Activated CD8-positive, alpha-beta memory T cell treated with anti-CD3 and anti-CD28 coated beads, Interleukin-2, amount 50 U/mL, for 4 hours (primary cell): Measurements from ENCODE around the gene FXR2.

Experiments
- DNase-seq: peaks from one replicate; pipeline ENCODE4 v3.0.0-alpha.2; 2020

The FXR2 gene

DNA sequence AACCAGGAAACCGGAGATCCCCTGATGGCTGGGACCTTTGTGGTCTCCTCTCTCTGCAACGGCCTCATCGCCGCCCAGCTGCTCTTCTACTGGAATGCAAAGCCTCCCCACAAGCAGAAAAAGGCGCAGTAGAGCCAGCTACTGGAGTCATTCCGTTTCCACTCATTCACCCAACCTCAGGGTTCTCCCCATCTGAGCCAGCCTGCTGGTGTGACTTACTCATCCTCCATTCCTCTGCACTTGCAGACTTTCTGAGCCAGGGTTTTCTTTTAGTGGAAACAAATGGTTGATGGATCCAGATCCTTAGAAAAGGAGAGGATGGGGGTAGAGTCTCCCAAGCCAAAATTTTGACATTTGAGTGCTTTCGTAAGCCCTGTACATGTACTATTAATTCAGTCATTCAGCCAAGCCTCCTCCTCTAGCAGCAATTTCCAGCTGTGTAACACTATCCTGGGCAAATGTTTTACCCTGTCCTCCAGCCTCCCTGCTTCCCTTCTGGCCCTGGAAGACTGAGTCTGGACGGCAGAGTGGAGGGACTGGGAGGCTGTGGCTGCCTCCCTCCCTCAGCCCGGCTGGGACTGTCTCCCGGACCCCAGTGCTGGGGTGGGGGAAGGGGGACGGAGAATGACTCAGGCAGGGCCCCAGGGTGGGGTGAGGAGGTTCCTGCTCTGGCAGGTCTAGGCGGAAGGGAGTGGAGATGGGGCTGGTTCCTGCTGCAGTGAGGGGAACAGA, 27.1 kb downstream of the FXR2 start:
- DNase-seq: no peak

DNA sequence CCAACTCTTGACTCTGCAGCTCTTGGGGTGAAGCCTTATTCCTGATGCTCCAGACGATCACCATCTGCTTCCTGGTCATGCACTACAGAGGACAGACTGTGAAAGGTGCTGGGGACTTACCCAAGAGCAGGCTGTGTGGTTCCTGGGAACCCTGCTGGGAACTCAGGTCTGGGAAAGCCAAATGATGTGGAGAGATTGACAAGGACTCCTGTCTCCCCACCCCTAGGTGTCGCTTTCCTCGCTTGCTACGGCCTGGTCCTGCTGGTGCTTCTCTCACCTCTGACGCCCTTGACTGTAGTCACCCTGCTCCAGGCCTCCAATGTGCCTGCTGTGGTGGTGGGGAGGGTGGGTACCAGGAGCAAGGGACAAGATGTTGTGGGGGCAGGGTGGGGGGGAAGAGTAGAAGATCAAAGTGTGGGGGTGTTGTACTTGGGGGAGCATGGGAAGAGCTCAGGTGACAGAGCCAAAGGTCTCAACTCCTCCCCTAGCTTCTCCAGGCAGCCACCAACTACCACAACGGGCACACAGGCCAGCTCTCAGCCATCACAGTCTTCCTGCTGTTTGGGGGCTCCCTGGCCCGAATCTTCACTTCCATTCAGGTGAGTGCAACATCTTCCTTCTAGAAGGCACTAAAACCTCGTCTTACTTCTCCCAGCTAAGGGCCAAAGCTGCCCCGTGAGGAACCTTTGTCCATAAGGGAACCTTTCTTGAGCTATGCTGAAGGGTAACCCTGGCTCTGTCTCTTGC, 27.9 kb downstream of the FXR2 start:
- DNase-seq: no peak

DNA sequence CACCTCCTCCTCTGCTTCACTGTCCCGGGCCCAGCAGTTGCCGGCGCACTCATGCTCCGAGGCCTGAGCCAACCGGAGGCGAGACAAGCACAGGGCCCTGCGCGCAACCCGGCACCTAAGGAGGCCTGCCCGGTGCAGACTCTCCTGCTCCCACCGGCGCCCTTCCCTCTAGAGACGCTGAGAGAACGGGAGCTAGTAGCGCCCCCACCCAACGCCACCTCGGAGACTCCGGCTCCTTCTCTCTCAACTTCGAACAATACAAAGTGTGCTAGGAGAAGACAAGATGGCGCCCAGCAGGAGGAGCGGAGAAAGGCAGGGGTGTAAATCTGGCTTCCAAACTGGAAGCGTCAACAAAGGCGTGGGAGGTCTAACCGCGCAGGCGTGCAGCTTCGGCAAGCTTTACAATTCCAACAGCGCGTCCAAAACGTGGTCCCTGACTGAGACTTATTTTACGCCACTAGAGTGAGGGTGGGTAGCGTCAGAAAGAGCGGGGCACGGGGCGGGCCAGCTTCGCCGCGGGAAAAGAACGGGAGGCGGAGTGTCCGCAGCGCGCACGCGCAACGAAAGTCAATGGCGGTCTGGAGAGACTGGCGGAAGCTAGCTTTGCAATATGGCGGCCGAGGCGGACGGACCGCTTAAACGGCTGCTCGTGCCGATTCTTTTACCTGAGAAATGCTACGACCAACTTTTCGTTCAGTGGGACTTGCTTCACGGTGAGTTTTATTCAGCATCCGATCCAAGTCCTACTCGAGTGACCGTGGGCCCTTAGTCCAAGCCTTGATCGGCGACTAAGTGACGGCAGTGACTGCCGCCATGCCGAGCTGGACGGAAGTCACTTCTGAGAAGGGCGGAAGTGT, 31.2 kb downstream of the FXR2 start, which contains the start of gene MPDU1:
Gene MPDU1 (plus strand): TSS at position 600 of the 857 bp plus-strand sequence. CDS start 11 bp downstream, at position 611.
- peak; percentile 93 for DNase-seq

DNA sequence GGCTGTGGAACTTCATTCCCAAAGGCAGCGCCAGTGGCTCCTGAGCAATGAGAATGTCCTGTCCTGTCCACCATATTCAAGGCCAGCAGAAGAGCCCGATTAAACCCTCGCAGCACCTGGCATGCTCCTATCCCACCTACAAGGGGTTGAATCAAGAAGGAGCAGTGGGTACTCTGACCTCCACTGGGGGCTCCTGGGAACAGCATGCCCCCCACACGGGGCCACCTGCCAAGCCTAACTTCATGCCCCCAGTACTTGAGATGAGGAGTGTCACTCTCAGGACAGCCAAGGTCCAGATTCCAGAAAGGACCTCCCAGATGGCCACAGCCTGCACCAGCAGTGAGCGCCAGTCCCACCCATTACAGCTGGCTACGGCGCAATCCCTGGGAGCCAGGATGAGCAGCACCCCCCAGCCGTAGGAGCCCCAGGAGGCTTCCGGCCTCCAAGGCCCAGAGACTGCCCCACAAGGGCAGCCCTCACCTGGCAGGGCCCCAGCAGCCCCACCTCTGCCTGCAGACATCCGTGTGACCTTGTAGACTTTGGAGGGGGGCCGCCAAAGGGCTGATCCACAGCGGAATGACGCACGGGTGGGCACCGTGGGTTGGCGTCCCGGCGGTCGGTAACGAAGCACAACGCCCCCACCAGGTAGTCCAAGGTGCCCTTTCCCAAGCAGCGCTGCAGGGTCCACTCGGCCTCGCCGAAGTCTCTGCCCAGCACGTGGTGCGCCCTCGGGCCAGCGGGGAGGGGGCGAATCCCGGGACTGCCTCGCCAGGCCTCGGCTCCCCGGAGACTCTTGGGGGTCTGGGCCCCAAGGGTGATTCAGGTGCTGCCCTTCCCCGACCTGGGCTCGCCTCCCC, 32.1 kb downstream of the FXR2 start:
- DNase-seq: no peak

DNA sequence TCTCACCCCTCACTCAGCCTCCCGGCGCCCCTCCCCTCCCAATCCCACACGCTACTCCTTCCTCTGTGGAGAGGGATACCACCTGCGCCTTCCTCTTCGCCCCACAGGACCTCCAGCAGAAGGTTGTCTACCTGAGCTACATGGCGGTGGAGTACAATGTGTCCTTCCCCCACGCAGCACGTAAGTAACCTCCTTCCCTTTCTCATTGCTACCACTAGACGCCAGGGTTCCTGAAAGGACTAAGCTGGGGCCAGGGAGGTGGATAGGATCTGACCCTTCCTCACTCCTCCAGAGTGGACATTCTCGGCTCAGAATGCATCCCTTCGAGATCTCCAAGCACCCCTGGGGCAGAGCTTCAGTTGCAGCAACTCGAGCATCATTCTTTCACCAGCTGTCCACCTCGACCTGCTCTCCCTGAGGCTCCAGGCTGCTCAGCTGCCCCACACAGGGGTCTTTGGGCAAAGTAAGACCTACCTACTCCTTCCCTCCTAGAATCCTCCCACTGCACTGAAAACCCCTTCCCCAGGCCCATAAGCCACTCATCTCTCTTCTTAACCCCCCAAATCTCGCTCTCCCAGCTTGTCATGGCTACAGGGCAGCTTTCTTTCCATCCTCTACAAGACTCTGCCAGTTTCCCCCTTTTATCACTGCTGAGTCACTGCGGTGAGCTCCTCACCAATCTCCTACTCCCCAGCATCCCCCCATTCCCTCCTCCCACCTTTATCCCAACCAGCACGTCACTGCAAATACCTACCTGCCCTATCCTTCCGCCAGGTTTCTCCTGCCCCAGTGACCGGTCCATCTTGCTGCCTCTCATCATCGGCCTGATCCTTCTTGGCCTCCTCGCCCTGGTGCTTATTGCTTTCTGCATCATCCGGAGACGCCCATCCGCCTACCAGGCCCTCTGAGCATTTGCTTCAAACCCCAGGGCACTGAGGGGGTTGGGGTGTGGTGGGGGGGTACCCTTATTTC, 33.8 kb downstream of the FXR2 start:
- no peak for DNase-seq

DNA sequence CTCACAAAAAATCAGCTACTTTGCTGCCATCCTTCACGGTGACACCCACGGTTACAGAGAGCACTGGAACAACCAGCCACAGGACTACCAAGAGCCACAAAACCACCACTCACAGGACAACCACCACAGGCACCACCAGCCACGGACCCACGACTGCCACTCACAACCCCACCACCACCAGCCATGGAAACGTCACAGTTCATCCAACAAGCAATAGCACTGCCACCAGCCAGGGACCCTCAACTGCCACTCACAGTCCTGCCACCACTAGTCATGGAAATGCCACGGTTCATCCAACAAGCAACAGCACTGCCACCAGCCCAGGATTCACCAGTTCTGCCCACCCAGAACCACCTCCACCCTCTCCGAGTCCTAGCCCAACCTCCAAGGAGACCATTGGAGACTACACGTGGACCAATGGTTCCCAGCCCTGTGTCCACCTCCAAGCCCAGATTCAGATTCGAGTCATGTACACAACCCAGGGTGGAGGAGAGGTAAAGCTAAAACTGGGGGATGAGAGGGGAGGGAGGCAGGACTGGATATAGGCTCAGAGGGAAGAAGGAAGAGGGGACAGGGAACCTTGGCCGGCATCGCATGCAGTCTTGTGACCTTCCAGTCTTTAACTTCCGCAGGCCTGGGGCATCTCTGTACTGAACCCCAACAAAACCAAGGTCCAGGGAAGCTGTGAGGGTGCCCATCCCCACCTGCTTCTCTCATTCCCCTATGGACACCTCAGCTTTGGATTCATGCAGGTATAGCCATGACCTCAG, 34.7 kb downstream of the FXR2 start:
- DNase-seq: no peak

DNA sequence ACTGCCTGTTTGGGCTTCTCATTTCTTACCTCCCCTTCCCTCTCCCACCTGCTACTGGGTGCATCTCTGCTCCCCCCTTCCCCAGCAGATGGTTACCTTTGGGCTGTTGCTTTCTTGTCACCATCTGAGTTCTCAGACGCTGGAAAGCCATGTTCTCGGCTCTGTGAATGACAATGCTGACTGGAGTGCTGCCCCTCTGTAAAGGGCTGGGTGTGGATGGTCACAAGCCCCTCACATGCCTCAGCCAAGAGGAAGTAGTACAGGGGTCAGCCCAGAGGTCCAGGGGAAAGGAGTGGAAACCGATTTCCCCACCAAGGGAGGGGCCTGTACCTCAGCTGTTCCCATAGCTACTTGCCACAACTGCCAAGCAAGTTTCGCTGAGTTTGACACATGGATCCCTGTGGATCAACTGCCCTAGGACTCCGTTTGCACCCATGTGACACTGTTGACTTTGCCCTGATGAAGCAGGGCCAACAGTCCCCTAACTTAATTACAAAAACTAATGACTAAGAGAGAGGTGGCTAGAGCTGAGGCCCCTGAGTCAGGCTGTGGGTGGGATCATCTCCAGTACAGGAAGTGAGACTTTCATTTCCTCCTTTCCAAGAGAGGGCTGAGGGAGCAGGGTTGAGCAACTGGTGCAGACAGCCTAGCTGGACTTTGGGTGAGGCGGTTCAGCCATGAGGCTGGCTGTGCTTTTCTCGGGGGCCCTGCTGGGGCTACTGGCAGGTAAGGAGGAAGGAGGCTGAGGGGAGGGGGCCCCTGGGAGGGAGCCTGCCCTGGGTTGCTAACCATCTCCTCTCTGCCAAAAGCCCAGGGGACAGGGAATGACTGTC, 35.5 kb downstream of the FXR2 start, which contains the start of gene CD68:
Gene CD68 (plus strand): TSS at position 638 of the 833 bp plus-strand sequence. CDS start 40 bp downstream, at position 678.
- peak; percentile 62 for DNase-seq

DNA sequence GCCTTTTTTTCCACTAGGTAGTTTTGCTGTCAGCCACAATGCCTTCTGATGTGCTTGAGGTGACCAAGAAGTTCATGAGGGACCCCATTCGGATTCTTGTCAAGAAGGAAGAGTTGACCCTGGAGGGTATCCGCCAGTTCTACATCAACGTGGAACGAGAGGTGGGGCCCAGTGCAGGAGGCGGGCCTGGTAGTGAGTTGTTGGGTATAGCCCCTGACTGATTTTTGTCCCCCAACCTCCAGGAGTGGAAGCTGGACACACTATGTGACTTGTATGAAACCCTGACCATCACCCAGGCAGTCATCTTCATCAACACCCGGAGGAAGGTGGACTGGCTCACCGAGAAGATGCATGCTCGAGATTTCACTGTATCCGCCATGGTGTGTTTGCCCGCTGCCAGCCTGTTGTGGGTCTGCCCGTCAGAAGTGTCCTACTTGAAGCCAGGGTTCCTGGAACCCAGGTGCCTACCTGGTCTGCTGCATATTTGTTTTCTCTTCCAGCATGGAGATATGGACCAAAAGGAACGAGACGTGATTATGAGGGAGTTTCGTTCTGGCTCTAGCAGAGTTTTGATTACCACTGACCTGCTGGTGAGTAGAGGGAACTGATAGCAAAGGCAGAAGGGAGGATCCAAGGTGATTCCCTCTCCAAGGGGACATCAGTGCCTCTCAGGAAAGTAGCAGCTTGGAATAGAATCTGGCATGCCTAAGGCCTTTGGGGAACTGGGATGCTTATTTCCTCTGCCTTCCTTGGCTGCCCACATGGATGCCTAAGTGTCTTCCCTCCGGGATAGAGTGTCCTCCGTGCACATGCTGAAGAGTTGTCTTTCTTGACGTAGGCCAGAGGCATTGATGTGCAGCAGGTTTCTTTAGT, 37.1 kb downstream of the FXR2 start:
- no peak for DNase-seq

DNA sequence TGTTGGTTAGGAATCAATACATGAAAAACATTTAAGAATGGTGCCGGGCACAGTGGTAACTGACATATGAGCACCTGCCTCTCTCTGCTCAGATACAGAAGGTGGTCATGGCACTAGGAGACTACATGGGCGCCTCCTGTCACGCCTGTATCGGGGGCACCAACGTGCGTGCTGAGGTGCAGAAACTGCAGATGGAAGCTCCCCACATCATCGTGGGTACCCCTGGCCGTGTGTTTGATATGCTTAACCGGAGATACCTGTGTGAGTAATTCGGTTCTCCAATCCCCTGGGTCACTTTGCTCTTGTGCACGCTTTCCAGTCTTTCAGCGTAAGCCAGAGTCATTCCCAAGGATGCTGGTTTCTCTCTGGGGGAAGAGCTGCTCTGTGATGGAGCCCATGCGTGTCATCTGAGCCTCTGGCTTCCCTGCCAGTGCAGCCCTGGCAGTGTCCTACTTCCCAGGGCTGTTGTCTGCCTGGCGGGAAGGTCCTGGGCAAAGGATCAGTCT, 38.2 kb downstream of the FXR2 start:
- DNase-seq: no peak

DNA sequence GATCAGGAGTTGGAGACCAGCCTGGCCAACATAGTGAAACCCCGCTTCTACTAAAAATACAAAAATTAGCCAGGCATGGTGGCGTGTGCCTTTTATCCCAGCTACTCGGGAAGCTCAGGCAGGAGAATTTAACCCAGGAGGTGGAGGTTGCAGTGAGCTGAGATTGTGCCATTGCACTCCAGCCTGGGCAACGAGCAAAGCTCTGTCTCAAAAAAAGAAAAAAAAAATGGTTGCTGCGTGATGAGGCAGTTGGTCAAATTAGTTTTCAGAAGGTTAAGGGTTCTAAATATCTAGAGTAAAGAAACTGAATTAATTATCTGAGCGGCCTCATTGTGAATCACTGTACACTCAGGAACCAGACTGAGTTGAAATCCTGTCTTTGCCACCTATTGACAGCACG, 38.7 kb downstream of the FXR2 start:
- no peak for DNase-seq

DNA sequence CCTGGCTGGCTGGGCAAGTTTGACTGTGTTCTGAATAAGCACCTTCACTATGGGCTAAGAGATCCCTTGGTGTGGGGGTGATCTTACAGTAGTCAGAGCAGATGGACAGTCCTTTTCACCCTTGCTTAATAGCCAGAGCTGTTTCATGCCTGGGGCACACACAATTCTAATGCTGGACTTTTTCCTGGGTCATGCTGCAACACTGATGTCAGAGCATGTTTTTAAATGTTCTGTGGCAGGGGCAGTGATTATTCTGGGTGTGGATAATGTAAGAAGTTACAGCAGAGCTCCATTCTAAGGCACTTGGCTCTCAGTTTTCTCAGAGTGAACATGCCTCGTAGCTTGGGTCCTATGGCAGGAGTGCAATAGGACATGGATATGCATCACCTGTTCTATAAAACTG, 39.2 kb downstream of the FXR2 start:
- DNase-seq: no peak

DNA sequence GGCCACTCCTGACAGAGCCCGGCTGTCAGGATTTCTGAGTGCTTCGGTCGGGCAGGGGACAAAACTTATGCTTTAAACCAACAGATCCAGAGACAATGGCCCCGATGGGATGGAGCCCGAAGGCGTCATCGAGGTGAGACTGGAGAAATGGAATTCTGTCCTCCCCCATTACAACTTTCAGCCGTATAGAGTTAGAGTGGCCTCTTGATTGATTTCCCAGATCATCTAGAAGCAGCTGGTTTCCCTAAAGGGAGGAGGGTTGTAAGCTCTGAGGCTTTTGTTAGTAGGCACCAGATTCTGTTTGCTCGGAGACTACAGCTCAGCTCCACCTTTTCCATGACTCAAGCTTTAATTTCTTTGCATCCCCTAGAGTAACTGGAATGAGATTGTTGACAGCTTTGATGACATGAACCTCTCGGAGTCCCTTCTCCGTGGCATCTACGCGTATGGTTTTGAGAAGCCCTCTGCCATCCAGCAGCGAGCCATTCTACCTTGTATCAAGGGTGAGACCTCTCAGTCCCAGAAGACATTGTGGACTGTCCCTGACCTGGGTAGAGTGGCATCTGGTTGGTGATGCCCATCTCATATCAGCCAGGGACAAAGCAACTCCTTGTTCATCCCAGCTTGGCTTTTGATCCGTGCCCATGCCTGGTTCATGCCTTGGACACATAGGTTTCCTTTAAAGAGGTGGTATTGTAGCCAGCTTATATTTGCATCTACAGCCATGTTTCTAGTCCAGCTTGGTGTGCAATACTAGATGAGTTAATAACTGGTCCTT, 40.3 kb downstream of the FXR2 start:
- DNase-seq: no peak

DNA sequence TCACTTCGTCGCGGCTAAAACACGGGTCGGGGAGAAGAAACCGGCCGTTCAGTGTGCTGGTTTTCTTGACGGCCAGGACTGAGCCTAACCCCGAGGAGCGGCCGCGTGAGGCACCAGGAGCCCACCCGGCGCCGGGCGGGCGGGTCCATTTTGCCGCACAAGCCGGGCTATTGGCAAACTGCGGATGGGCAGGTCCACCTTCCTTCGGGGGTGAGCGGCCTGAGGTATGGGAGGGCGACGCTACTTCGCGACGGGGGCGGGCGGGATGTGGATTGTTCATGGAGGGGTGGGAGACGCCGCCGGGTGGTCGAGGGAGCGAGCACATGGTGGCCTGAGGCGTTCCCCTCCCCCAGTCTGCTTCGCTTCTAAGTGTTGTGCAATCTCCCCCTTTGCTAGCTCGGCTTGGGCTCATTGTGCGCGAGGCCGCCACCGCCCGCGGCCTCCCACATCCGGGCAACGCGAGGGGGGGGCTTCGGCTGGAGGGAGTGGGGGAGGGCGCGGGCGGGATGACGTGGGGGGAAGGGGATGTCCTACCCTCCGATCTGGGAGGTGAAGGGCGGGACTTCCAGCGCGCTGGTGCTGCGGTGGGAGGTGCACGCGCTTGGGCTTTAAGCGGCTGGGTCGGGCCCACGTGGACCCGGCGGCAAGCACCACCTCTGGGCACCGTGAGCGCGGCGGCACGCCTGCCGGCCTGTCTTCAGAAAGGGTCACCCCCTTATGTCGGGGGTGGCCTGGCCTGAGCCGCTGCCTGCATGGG, 41.2 kb downstream of the FXR2 start:
- peak; percentile 91 for DNase-seq

DNA sequence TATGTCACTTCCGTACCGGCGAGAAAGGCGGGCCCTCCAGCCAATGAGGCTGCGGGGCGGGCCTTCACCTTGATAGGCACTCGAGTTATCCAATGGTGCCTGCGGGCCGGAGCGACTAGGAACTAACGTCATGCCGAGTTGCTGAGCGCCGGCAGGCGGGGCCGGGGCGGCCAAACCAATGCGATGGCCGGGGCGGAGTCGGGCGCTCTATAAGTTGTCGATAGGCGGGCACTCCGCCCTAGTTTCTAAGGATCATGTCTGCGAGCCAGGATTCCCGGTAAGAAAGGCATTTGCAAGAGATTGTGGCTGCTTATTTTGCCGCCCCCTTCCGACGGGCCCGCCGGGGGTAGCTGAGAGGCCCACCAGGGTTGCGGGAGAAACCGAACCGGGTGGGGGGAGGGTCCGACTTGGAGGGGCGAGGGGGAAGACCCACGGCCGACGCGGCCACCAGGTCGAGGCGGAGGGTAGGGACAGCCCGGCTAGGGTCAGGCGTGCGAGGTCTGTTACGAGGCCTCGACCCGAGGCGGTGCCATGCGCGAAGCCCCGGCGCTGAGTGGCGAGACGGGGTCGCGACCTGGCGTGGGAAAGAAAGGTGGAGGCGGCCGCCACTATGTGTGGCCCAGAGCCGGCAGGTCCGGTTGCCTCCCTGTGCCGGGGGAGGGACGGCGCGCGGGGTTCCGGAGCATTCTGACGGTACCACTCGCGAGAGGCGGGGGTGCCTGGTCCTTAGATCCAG, 41.9 kb downstream of the FXR2 start:
- DNase-seq: peak; percentile 99

DNA sequence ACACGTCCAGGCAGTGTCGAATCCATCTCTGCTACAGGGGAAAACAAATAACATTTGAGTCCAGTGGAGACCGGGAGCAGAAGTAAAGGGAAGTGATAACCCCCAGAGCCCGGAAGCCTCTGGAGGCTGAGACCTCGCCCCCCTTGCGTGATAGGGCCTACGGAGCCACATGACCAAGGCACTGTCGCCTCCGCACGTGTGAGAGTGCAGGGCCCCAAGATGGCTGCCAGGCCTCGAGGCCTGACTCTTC, 42.4 kb downstream of the FXR2 start:
- no peak for DNase-seq

DNA sequence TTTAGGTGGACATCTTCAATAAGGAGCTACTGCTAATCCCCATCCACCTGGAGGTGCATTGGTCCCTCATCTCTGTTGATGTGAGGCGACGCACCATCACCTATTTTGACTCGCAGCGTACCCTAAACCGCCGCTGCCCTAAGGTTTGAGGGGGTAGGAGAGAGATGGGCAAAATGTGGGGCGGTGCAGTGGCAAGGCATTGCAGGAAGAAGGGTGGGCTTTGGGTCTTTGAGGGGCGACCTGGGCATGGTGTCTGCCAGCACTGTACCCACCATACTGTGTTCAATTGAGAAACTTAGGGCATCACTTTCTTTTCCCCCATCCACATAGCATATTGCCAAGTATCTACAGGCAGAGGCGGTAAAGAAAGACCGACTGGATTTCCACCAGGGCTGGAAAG, 44.3 kb downstream of the FXR2 start:
- no peak for DNase-seq
